ENCODE data around the gene NGFR. TPM values are rescaled to one million over a fixed set of nuclear protein-coding genes. Genes with fewer than 3 reads are reported as not detected.

The NGFR gene
- total RNA-seq, 1 donor from 2014 or later: 1.8 TPM

DNA sequence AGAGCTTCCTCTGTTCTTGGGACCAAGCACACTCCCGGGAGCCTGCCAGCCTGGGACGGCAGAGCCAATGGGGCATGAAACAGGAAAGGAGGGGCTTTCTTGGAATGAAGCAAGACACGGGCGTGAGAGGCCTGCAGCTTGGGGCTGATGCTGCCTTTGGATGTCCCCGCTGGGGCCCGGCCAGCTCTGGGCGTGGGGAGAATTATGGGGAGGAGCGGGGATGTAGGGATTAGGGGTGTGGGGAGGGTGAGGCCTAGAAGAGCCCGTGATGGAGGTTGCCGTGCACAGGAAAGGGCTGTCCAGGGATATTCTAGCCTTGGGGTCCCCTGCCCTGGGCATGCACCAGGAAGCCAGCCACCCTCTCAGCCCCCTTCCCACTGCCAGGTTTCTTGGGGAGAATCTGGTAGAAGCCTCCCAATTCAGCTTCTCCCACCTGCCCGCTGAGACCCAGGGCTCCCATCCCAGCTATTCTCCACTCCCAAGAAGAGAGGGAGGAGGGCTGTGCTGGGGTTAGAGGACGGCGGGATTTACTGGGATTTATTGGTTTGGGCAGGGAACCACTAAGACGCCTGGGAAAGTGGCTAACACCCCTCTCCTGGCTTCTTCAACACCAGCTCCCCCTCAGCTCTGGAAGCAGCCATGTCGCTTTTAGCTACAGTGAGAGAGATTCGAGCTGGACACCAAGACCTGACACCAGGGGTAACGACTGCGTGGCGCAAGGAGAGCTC is 60.6 kb downstream of the NGFR start:
- Mint-ChIP-seq H3K4me3 (ENCODE audit: unreplicated experiment) (peak overlapping the region; percentile 40), H3K9me3 (ENCODE audit: low read depth) (peaks cover under 1% of the 10 kb centered on the region), H3K4me1 (ENCODE audit: low read depth) (peaks cover 9% of the 10 kb centered on the region), H3K27me3 (ENCODE audit: low read depth) (peaks cover 4% of the 10 kb centered on the region), H3K36me3 (ENCODE audit: low read depth) (no peaks in the 10 kb centered on the region), H3K27ac (ENCODE audit: unreplicated experiment) (no peak overlapping the region)
- TF ChIP-seq, protein P1, sequence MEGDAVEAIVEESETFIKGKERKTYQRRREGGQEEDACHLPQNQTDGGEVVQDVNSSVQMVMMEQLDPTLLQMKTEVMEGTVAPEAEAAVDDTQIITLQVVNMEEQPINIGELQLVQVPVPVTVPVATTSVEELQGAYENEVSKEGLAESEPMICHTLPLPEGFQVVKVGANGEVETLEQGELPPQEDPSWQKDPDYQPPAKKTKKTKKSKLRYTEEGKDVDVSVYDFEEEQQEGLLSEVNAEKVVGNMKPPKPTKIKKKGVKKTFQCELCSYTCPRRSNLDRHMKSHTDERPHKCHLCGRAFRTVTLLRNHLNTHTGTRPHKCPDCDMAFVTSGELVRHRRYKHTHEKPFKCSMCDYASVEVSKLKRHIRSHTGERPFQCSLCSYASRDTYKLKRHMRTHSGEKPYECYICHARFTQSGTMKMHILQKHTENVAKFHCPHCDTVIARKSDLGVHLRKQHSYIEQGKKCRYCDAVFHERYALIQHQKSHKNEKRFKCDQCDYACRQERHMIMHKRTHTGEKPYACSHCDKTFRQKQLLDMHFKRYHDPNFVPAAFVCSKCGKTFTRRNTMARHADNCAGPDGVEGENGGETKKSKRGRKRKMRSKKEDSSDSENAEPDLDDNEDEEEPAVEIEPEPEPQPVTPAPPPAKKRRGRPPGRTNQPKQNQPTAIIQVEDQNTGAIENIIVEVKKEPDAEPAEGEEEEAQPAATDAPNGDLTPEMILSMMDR (IDR thresholded peaks at IDR 0.05): no peak
- DNase-seq (ENCODE audit: low spot score): no peak

DNA sequence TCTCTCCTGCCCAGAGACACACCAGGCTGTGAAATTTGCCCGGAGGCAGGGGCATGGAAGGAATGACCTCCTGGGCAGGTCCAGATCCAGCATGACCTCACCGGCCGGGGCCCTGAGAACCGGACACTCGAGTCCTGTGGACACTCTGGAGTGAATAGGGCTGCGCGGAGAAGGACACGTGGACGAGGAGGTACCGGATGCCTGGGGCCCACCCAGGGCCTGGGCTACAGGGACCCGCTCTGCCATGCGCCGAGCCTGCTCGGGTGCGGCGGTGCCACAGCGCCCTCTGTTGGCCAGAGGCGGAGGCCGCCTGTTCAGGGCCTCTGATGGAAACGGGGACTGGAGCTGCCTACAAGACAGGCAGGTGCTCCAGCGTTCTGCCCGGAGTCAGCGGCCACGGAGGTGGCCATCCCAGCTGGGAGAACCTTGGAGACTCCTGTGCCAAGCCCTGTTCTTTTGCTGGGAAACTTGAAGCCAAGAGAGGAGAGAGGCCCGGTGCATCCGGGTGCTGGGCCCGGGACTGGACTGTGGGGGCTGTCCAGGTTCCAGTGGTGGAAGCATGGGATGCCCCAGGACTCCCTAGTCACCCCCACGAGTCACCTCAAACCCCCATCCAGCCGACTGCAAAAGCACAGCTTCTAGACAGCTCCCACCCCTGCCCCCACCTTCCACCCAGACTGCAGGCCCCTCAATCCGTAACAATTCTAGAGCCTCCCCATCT is 61.3 kb downstream of the NGFR start:
- peak overlapping the region; percentile 40 for H3K4me3 Mint-ChIP-seq (ENCODE audit: unreplicated experiment)
- H3K36me3 Mint-ChIP-seq (ENCODE audit: low read depth): peaks cover 2% of the 10 kb centered on the region
- peaks cover 4% of the 10 kb centered on the region for H3K27me3 Mint-ChIP-seq (ENCODE audit: low read depth)
- H3K9me3 Mint-ChIP-seq (ENCODE audit: low read depth): peaks cover 6% of the 10 kb centered on the region
- TF ChIP-seq, protein P1 (IDR thresholded peaks at IDR 0.05): peak; percentile 99
- peaks cover 9% of the 10 kb centered on the region for H3K4me1 Mint-ChIP-seq (ENCODE audit: low read depth)
- DNase-seq (ENCODE audit: low spot score): no peak
- H3K27ac Mint-ChIP-seq (ENCODE audit: unreplicated experiment): no peak overlapping the region

DNA sequence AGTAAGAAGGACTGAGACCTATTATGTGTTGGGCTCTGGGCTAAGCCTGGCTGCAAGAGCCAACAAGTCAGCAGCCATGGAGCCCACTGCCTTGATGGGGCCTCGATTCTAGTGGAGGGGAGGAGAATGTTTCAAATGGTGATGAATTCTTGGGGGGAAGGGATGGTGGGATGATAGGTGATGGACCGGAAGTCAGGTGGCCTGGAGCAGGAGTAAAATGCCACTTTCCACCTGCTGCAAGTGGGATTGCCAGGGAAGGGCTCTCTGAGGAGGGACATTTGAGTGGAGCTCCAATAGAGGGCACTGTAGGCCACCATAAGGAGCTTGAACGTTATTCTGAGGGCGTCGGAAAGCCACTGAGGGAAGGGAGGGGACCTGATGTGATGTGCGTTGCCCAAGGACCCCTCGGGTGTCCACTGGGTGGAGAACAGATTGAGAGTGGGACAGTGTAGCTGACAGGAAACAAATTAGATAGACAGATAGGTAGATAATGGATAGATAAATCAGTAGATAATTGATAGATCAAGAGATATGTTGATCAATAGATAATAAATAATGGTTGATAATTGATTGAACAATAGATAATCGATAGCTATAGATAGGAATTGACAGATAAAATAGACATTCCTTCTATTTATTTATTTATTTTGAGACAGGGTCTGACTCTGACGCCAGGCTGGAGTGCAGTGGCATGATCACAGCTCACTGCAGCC is 62.4 kb downstream of the NGFR start:
- H3K9me3 Mint-ChIP-seq (ENCODE audit: low read depth): peaks cover 8% of the 10 kb centered on the region
- TF ChIP-seq, protein P1 (IDR thresholded peaks at IDR 0.05): peak; percentile 79
- DNase-seq (ENCODE audit: low spot score): no peak
- H3K27me3 Mint-ChIP-seq (ENCODE audit: low read depth): peaks cover 7% of the 10 kb centered on the region
- H3K4me3 Mint-ChIP-seq (ENCODE audit: unreplicated experiment): no peak overlapping the region
- H3K4me1 Mint-ChIP-seq (ENCODE audit: low read depth): peaks cover 9% of the 10 kb centered on the region
- H3K36me3 Mint-ChIP-seq (ENCODE audit: low read depth): peaks cover 2% of the 10 kb centered on the region
- peak overlapping the region; percentile 24 for H3K27ac Mint-ChIP-seq (ENCODE audit: unreplicated experiment)

Small RNAs within 50 kb of the gene (microRNA-seq; reads per million reads assigned to microRNA genes)
- gene MIR6165 (ENCODE audit: borderline number of aligned reads): not detected

Other genes with a start within 250 kb of the NGFR start
- 45.0 to 59.3 TPM (median 48.0 TPM) in 3 replicates for gene ZNF652, start 133.0 kb upstream of the NGFR start, total RNA-seq
- 108 to 129 TPM (median 114 TPM) in 3 replicates for gene PHB1, start 80.4 kb upstream of the NGFR start, total RNA-seq
- gene NXPH3, start 80.6 kb downstream of the NGFR start, total RNA-seq: 4.2 to 4.7 TPM (median 4.5 TPM) in 3 replicates
- gene SPOP, start 182.8 kb downstream of the NGFR start, total RNA-seq: 62.9 to 69.6 TPM (median 63.8 TPM) in 3 replicates
- 45.2 to 62.8 TPM (median 45.3 TPM) in 3 replicates for gene SLC35B1, start 212.7 kb downstream of the NGFR start, total RNA-seq

Measured in chondrocyte (in vitro differentiated cells).